Midbrain (tissue), 1 donor: ENCODE results near the gene MT1X.
"Not testable (repeated sequence)": the region's sequence is repeated elsewhere in the genome, so short reads cannot be mapped to it uniquely, and the experiment has no call there.

Source experiments
- DNase-seq: peaks from one replicate; lab custom pipeline; 2025; lab: John Stamatoyannopoulos, UW

Gene MT1X

GRCh38 chr16:56653218-56653617 is 29.1 kb upstream of the MT1X start:
- DNase-seq, result no peak

GRCh38 chr16:56657555-56658326 is 24.5 kb upstream of the MT1X start, which contains the start of gene MT1F:
Gene MT1F, plus strand, starts transcription at chr16:56657959. Its CDS starts 100 bp downstream, at chr16:56658059.
- peak; percentile 36 for DNase-seq

GRCh38 chr16:56658327-56658875 is 23.9 kb upstream of the MT1X start:
- DNase-seq, result no peak

DNA sequence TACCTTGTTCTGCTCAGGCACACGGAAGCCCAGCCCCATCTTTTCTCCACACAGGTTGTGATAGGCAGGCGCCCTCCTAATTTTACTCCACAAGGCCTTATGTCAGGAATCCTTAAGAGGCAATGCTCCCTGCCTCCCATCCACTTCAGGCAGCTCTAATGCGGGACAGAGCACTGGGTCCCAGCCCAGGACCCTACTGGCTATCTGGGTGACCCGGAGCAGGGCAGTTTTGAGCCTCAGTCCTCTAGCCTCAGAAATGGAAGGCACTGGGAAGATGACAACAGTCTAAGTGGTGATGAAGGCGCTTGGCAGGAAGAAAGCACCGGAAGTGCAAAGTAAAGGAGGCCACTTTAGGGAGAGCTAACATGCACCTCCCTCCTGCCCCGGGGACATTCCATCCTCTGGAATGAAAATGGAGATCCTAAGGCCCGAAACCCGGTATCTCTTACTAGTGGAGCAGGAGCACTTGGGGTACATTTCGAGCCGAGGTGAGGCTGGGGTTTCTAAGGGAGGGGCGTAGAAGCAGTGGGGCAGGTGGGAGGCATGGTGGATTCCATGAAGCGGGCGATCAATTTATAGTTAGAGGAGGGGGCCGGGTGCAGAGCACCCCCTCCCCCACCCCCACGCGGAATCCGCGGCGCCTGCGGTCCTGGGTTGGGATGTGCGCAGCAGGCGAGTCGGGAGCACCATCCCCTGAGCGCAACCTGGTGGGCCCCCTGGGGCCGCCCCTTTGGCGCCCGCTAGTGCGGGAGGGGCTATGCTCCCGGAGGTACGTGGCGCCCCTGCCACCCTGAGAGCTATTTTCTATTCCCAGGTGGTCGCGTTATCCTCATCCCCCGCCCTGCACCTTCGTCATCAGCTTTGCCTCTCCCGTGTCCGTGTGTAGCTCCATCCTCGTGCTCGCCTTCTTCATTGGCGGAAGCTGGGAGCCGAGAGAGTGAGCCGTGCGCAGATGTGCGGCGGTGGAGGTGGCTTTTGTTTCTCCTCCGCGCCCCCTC is 19.6 kb upstream of the MT1X start:
- no peak for DNase-seq

GRCh38 chr16:56664506-56664905 is 17.8 kb upstream of the MT1X start:
- no peak for DNase-seq

- DNase-seq, result not testable (repeated sequence)
Observed at GRCh38 chr16:56665286-56666261, 16.7 kb upstream of the MT1X start.

DNA sequence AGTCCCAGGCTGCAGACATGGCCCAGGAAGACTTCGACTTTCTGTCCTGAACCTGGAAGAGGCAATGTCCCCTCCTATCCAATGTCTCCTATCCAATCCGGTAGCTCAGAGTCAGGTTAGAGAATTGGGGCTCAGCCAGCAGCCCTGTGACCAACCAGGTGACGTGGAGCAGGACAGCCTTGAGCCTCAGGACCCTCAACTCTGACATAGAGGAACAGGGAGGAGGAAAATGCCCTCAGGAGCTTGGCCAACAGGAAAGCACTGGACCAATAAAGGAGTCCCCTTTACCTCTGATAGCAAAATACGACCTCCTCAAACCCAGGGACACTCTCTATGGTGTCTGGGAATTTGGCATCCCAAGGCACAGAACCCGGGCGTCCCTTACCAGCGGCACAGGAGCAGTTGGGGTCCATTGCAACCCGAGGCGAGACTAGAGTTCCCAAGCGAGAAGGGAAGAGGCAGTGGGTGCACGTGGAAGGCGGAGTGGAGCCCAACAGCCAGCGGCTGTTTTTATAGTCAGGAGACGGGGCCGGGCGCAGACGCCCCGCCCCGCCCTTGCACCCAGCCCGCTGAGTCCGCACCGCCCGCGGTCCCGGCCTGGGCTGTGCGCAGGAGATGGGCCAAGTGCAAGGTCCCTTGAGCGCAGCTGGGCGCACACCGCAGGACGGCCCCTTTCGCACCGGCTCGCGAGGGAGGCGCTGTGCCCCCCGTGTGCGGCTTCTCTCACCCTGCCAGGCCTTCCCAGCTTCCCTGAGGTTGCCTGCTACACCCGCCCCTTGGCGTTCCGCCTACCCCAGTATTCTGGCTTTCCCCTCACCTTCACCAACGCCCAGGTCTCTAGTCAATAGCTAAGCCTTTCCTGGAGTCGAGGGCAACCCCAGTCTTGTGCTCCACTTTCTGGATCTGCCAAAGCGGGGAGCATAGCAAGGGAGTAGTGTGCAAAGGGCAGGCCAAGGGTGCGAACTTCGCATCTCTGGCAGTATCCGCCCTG is 14.4 kb upstream of the MT1X start, which contains the start of gene MT1G:
MT1G (minus strand) TSS at position 485 of the 991 bp plus-strand sequence; CDS start at position 413, 72 bp downstream.
- peak; percentile 52 for DNase-seq

- no peak for DNase-seq
Observed at GRCh38 chr16:56669005-56669839, 13.0 kb upstream of the MT1X start, which contains the start of gene MT1H. Gene MT1H, plus strand, starts transcription at chr16:56669814. Its CDS starts 71 bp downstream, at chr16:56669885.

GRCh38 chr16:56669840-56670619 is 12.2 kb upstream of the MT1X start:
- no peak for DNase-seq

DNA sequence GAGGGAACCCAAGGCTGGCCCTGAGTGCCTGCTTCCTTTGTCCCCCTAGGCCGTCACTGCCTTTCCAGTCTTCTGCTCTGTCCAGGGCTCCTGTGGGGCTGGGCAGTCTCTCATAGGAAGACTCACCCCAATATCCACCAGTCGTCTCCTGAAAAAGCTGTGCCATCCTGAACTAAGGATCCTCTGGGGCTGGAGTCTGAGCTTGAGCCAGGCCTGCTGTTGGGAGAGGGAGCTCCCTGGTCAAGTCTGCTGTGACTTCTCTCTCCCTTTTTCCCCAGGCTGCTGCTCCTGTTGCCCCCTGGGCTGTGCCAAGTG is 11.7 kb upstream of the MT1X start:
- DNase-seq, result no peak

GRCh38 chr16:56671691-56672090 is 10.6 kb upstream of the MT1X start:
- DNase-seq, result not testable (repeated sequence)

GRCh38 chr16:56672171-56672570 is 10.1 kb upstream of the MT1X start:
- DNase-seq, result not testable (repeated sequence)

- DNase-seq, result no peak
Observed at GRCh38 chr16:56672761-56673536, 9.3 kb upstream of the MT1X start.

GRCh38 chr16:56673921-56674320 is 8.3 kb upstream of the MT1X start:
- no peak for DNase-seq

GRCh38 chr16:56674570-56674969 is 7.7 kb upstream of the MT1X start:
- DNase-seq, result not testable (repeated sequence)

GRCh38 chr16:56675685-56676210 is 6.5 kb upstream of the MT1X start:
- no peak for DNase-seq

- no peak for DNase-seq
Observed at GRCh38 chr16:56677474-56677873, 4.8 kb upstream of the MT1X start.
